Germinal center (tissue), 1 donor: Measurements from ENCODE around the gene RBKS.
"Not testable (repeated sequence)": the region's sequence is repeated elsewhere in the genome, so short reads cannot be mapped to it uniquely, and the experiment has no call there.

Experiments used
- DNase-seq: peaks from one replicate; pipeline ENCODE4 v3.0.0; 2012; ENCODE audit warnings: mixed read lengths, low spot score

Gene RBKS

DNA sequence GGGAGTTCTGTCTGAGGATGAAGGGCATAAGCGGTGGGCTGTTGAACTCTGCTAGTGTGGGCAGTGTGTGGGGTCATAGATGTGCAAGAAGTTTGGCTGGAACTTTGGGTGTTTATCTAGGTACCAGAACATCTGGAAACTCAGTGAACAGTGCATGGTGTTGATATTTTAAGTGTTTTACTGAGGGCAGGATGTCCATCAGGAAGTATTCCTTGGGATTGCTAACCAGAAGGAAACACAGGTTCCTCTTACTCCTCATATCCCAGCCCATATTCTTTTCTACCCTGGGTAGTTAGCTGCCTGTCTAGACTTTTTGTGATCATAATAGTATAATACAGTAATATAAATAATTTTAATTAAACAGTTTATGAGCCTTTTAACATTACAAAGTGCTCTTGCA is 15.9 kb upstream of the RBKS start:
- no peak for DNase-seq

DNA sequence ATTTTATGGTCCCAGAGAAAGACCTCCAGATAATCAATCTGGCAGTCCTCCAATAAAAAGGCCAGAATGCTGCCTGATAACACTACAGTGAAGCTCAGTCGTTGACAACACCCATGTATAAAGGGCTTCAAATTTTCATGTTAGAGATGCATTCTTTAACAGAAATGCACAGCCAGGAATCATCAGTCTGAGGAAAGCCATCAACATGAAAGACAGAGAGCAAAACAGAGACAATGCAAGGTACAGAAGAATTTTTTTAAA is 14.1 kb upstream of the RBKS start:
- no peak for DNase-seq

DNA sequence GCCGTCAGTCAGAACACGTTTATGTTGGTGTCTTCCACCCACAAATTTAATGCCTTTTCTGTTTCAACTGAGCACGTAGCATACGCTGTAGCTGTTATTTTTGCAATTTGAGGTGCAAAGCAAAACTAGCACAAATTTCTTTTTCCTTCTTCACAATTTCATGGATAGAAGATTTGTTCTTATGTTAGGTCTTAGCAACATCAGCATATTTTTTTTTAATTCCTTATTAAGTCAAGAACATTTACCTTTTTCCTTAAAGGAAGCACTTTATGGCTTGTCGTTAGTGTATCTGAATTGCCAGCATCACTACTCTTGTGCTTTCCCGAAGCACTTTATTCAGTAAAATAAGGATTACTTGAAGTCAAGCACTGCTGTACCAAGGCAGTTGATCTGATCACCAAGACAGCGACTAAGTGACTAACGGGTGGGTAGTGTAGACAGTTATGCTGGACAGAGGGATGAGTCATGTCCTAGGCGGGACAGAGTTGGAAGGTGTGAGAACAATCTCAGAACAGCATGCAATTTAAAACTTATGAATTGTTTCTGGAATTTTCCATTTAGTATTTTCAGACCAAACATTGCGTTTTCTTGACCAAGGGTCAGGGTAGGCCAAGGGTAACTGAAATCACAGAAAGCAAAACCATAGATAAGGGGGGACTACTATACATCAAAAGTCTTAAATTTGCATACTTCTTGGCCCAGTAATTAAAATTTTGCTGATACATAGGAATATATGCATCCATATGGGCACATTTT is 13.6 kb upstream of the RBKS start:
- no peak for DNase-seq

DNA sequence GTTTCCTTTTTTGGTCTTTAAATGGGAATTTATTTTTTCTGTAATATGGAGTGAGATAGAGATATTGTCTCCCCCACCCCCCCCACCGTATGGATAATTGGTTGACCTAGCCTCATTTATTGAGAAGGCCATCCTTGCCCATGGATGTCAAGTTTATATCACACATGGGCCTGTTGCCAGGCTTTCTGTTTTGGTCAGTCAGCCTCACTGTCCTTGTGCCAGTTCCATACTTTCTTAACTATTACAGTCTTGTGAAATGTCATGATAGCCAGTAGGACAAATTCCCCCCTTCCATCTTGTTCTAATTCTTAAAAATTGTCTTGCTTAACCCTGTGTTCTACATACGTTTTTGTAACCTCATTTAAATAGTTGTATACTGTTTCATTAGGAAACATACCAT is 12.8 kb upstream of the RBKS start:
- no peak for DNase-seq

DNA sequence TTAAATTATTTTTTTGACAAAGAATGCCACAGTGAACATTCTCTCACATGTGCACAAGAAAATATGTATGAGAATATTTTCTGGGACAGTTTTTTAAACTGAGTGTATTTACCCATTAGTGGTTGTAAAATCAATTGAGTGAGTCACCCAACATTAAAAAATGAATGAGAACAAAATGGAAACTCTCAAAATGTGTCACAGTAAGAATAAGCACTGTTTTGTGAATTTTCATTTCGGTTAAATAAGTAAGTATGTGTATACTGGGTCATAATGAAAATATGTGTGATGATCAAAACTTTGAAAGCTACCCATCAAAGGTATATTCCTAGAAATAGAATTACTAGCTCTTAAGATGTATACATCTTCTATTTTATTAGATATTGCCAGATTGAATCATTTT is 11.9 kb upstream of the RBKS start:
- no peak for DNase-seq

DNA sequence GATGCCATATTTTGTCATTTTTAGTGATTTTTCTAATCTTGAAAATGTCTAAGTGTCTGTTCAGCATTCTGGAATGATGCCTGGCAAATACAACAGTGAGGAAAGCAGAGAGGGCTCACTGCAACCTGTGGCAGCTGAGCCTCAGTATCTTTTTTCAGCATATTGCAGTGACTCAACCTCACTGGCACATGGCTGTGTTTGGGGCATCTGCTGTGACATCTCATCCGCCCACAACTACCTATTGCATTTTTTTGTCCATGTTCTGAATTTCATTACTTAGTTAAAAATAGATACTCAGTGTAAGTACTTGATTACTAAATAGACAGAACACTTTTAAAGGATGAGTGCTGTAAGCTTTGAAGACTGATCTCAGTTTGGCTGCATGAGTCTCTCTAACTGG is 11.0 kb upstream of the RBKS start:
- DNase-seq = no peak

DNA sequence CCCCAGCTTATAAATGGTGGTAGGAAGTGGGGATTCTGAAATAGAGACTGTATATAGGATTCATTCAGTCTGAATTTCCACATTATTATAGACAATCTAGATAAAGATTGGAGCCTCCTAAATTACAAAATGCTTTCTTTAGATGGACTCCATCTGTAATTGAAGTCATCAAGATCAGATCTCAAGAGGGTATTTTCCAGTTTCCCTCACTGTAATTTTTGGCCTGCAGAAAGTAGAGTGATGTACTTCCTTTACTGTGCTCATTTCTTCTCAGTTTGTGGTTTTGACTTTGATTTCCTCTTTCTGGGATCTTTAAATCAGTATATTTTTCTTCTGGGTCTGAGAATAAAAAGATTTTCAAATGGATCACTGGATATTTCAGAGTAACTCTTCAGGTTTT is 7.5 kb upstream of the RBKS start:
- no peak for DNase-seq

DNA sequence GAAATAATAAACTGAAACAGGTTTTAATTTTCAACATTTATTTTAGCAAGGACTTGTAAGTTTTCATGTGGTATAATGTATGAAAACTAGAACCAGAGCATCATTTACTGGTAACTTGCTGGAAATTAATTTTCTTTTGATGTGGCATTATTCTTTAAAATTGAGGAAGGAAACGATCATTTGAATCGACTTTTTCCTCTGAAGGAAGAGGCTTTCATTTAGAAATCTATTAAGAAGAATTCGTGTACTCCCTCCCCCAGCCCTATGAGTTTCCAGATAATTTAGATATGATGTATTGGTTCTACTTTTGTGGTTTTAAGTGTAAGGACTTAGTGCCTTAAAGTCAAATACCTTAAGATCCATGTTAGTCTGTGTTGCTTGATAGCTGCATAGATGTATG is 2.8 kb upstream of the RBKS start:
- no peak for DNase-seq

DNA sequence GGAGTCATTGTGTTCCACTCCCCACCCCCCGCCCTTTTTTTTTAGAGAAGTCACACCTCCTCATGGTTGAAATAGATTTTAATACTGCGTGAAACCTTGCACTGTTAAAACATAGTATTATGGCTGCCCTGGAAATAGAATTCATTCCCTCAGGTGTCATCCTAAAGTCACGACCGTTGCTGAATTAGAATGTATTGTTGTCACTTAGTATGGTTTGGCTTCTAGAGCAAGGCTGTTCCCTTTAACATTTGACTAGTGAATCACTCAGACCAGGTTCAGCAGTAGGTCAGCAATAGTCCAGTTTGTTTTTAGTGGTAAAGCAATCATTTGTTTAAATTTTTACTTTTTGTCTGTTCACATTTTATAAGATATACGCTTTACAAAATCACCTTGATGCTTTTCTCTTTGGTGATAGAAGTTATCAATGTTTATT is 1.5 kb upstream of the RBKS start:
- no peak for DNase-seq

DNA sequence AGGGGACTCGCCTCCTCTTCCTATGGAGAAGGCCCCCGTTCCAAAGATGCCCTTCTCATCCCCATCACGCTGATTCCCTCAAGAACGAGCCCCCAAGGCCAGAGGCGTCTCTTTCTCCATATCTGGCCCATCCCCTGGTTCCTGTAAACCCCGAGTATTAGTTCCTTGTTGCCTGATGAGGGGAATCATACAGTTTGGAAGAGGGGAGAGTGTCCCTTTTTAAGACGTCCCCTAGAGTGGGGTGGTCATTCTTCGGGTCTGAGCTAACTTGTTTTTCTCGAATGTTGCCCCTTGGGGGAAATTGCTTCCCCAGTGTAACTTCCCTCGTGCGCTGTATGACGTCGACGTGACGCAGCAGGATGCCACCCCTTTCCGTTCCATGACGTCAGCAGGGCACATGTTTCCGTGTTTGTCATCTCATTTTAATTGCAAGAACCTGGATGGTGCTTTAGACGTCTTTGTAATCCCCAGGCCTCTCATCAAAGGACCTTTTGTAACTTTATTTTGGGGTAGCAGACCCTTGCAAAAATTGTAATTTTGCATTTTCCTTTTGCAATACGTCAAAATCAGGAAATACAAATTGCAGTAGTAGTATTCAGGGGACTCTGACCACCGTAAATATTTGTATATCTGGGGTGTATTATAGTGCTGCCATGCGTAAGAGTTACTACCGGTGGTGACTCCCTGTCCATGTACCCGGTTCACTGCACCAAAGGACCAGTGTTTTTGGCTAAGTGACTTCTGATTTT is 911 bp upstream of the RBKS start:
- peak; percentile 85 for DNase-seq

DNA sequence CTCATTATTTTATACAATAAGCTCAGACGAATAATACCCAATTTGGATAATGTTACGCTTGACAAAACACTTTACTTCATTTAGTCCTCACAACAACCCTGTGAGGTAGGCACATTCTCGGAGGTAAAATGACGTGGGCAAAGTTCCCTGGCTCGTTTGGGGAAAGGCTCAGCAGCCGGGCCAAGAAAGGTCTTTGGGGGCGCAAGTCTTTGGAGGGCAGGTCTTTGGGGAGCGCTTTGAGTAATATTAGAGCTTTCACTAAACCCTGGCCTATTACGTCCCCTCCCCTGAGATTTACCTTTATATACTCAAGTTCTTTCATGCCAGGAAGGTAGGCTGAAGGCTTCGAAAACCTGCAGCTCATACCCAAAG is 427 bp downstream of the RBKS start:
- no peak for DNase-seq

DNA sequence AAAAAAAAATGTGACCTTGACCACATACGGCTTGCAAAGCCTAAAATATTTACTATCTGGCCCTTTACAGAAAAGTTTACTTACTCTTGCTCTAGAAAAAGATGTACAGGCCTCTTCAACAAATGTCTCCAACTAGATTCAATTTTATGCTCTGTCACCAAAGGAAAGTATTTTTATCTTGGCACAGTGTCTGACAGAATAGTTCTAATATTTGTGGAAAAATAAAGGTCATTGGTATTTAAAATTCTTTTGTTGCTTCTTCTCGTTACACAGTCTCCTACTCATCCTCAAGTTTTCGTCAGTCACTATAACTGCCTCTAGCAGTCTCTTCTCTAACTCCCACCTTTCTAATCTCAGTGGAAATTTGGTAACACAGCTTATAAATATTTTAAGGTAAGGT is 1.4 kb downstream of the RBKS start:
- no peak for DNase-seq

DNA sequence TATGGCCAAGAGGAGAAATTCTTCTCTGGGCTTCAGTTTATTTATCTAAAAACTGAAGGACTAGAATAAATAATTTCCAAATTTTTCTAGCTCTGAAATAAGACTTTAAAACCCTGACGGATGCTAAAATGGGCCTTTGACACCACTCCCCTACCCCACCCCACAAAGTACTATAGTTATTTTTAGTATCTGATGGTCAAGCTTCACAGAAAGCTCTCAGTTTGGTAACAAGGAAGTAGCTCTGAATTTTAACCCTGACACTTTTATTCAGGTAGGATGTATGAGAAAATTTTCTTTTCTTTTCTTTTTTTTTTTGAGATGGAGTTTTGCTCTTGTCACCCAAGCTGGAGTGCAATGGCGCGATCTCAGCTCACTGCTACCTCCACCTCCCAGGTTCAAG is 2.4 kb downstream of the RBKS start:
- DNase-seq = no peak

DNA sequence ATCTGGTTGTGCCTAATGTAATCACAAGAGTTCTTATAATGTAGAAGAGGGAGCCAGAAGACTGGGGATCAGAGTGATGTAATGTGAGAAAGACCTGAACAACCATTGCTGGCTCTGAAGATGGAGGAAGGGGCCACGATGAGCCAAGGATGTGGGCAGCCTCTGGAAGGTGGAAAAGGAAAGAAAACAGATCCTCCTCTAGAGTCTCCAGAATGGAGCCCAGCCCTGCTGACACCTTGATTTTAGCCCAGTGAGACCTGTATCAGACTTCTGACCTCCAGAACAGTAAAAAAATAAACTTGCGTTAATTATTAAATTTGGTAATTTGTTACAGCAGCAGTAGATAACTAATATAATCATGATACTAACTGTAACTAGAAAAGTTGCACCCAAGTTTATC is 3.1 kb downstream of the RBKS start:
- no peak for DNase-seq

DNA sequence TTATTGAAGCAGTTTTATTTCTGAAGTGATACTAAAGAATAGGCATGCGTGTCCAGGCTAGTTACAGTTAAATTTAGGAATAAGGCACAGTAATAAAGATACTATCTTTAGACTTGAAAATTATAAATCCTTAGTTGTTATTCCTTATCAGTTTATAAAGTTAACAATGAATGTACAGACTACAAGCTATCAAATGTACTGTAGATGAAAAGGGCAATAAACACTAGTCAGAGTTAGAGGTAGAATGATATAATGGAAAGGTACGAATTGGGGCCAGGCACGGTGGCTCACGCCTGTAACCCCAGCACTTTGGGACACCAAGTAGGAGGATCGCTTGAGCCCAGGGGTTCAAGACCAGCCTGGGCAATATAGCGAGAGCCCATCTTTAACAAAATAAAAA is 3.9 kb downstream of the RBKS start:
- DNase-seq = no peak

DNA sequence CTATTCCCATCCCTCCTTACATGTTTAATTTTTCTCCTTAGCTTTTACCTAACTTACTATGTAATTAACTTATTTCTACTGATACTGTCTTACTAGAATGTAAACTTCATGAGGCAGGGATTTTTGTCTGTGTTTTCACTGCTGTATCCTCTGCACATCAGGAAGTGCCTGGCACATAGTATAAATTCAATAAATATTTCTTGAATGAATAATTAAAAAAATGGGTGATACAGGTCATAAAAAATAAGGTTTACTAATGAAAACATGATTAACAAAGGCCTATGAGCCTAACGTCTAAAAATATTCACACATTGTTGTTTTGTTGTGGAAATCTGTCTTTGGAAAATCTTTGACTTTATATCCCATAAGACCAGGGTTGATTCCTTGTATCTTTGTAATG is 4.5 kb downstream of the RBKS start:
- no peak for DNase-seq

DNA sequence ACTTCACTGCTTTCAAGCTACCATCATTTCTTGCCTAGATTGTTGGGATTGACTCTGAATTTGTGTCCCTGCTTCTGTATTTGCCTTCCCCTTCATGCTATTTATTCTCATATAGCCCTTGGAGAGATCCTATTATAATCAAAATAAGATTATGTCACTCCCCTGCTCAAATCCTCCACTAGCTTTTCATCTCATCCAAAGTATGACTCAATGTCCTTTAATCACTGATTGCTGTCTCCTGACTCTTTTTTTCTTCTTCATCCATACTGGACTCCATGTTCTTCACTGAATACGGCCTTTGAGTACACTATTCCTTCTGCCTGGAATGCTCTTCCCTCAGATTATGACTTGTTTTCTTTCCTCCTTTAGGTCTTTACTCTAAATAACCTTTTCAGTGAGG is 5.0 kb downstream of the RBKS start:
- DNase-seq = no peak

DNA sequence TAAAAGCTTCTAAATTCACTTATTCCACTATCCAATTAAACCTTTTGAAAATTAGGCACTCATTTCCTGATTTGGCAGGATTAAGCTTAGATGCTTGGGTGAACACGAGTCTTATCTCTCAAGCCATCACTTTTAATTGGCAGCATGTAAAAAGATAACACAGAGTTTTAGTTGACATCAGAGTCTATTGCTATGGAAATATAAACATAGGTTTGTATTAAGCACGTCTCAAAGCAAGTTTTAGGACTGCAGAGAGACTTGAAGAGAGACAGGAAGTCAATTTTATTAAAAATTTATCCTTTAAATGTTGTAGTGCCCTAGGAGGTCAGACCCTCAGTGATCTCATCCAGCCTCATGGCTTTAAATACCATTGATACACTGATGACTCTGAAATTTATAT is 5.6 kb downstream of the RBKS start:
- DNase-seq = no peak

DNA sequence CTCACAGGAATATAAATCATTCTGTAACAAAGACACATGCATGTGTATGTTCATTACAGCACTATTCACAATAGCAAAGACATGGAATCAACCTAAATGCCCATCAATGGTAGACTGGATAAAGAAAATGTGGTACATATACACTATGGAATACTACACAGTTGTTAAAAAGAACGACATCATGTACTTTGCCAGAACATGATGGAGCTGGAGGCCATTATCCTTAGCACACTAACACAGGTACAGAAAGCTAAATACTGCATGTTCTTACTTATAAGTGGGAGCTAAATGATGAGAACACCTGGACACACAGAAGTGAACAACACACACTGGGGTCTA is 7.6 kb downstream of the RBKS start:
- not testable (repeated sequence) for DNase-seq

DNA sequence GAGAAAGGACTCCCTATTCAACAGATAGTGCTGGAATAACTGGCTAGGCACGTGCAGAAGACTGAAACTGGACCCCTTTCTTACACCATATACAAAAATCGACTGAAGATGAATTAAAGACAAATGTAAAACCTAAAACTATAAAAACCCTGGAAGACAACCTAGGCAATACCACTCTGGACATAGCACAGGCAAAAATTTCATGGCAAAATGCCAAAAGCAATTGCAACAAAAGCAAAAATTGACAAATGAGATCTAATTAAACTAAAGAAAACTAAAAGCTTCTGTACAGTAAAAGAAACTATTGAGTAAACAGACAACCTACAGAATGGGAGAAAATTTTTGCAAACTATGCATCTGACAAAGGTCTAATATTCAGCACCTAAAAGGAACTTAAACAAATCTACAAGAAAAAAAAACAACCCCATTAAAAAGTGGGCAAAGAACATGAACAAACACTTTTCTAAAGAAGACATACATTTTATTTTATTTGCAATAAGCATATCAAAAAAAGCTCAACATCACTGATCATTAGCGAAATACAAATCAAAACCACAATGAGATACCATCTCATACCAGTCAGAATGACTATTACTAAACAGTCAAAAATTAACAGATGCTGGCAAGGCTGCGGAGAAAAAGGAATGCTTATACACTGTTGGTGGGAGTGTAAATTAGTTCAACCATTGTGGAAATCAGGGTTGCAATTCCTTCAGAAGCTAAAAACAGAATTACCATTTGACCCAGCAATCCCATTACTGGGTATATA is 8.2 kb downstream of the RBKS start:
- DNase-seq = not testable (repeated sequence)

DNA sequence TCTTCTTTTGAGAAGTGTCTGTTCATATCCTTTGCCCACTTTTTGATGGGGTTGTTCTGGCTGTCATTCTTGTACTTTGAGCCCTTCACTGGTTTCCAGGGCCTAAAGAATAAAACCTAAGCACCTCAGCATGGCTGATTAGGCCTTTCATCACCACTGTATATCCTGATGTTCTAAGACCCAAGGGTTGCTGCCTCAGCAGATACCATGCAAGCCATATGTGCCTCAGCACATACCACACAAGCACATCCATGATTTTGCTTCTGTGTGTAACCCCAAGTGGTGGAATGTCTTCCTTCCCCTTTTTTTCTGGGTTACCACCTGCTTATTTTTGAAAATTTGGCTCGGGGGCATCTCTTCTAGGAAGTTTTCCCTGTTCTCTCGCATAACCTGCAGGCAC is 11.4 kb downstream of the RBKS start:
- DNase-seq = no peak

DNA sequence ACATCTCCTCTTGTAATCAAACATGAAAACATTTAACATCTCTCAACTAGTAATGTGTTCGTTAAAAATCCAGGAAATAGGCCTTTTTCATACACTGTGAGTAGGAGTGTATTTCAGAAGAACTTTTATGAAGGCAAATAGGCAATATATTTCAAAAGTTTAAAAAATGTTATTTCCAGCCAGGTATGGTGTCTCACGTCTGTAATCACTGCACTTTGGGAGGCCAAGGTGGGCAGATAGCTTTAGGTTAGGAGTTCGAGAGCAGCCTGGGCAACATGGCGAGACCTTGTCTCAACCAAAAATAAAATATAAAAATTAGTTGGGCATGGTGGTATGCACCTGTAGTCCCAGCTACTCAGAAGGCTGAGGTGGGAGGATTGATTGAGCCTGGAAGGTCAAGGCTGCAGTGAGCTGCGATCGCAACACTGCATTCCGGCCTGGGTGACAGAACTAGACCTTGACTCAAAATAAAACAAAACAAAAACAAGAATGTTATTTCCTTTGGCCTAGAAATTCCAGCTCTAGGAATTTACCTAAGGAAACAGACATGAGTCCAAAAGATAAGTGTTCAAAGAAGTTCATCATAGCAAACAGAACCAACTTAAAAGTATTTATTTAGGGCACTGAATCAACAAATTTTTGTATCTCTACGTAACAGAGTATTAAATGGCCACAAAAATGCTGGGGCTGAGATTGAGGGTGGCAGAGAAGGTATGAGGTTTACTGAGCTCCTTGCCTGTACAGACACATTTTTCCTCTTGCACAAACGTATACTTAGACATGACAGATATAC is 14.9 kb downstream of the RBKS start:
- no peak for DNase-seq

DNA sequence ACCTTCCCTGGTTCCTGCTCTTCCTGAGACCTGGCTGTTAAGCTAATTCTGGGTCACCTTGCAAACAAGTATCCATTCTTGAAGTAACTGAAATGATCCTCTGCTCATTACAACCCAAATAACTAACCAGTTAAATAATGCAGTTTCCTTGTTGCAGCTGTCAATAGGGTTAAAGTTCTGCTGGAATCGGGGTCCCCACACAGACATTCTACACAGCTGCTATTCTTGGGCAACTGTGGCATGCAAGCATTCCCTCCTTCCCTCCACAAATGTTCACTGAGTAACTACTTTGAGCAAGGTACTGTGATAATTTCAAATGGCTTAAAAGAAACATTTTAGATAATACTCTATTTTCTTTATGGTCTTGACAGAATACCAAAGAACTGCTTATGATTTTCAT is 17.1 kb downstream of the RBKS start:
- no peak for DNase-seq
